Muscle layer of duodenum (tissue), 2 donors: ENCODE measurements around the gene SLC25A39.
"Not testable (repeated sequence)": the region's sequence is repeated elsewhere in the genome, so short reads cannot be mapped to it uniquely, and the experiment has no call there.

ENCODE experiments used
- H3K27ac ChIP-seq: one replicate; pipeline ENCODE4 v1.7.0; 2013; ENCODE audit warnings: mild to moderate bottlenecking, low read length
- H3K27me3 ChIP-seq: one replicate; pipeline ENCODE4 v1.7.0; 2013; ENCODE audit warnings: low read depth, mild to moderate bottlenecking, control low read depth, low read length
- H3K36me3 ChIP-seq, 2 donors: one replicate each; pipeline ENCODE4 v1.7.0; 2013; ENCODE audit warnings: low read length in 2 of 2, control low read depth in 1 of 2, mild to moderate bottlenecking in 1 of 2; ENCODE audit not compliant: insufficient read depth in 2 of 2, control insufficient read depth in 1 of 2
- H3K4me1 ChIP-seq, 2 donors: one replicate each; pipeline ENCODE4 v1.7.0; 2013; ENCODE audit warnings: low read length in 2 of 2, mild to moderate bottlenecking in 2 of 2, control low read depth in 1 of 2, moderate library complexity in 1 of 2; ENCODE audit not compliant: insufficient read depth in 2 of 2, control insufficient read depth in 1 of 2
- H3K4me3 ChIP-seq, 2 donors: one replicate each; pipeline ENCODE4 v1.7.0; 2013; ENCODE audit warnings: low read length in 2 of 2, low read depth in 1 of 2, mild to moderate bottlenecking in 1 of 2
- H3K9me3 ChIP-seq, 2 donors: one replicate each; pipeline ENCODE4 v1.7.0; 2013; ENCODE audit warnings: low read length in 2 of 2, control low read depth in 1 of 2, mild to moderate bottlenecking in 1 of 2; ENCODE audit not compliant: control insufficient read depth in 1 of 2
- donor health status: healthy.

SLC25A39 gene

DNA sequence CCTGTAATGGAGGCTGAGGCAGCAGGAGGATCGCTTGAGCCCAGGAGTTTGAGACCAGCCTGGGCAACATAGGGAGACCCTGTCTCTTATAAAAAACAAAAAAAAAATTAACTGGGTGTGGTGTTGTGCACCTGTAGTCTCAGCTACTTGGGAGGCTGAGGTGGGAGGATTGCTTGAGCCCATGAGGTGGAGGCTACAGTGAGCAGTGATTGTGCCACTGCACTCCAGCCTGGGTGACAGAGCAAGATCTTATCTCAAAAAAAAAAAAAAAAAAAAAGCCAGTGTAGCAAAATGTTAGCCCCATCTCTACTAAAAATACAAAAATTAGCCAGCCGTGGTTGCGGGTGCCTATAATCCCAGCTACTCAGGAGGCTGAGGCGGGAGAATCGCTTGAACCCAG lies 5.6 kb upstream of the SLC25A39 start:
- not testable (repeated sequence) for H3K9me3 ChIP-seq, H3K27ac ChIP-seq, H3K27me3 ChIP-seq, H3K36me3 ChIP-seq, H3K4me3 ChIP-seq
- H3K4me1 ChIP-seq = peaks cover 0 to 11% of the 10 kb centered on the region in 2 donors

DNA sequence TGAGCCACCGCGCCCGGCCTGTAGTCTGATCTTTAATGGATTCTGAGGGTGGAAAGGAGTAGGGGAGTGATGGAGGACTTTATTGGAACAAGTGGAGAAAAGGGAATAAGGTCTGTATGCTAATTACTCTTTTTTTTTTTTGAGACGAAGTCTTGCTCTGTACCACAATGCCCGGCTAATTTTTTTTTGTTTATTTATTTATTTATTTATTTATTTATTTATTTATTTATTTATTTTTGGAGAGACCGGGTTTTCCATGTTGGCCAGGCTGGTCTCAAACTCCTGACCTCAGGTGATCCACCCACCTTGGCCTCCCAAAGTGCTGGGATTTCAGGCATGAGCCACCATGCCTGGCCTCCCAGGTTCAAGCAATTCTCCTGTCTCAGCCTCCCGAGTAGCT lies 4.9 kb upstream of the SLC25A39 start:
- peaks cover 0 to 11% of the 10 kb centered on the region in 2 donors for H3K4me1 ChIP-seq
- not testable (repeated sequence) for H3K27me3 ChIP-seq, H3K4me3 ChIP-seq, H3K27ac ChIP-seq, H3K36me3 ChIP-seq, H3K9me3 ChIP-seq

DNA sequence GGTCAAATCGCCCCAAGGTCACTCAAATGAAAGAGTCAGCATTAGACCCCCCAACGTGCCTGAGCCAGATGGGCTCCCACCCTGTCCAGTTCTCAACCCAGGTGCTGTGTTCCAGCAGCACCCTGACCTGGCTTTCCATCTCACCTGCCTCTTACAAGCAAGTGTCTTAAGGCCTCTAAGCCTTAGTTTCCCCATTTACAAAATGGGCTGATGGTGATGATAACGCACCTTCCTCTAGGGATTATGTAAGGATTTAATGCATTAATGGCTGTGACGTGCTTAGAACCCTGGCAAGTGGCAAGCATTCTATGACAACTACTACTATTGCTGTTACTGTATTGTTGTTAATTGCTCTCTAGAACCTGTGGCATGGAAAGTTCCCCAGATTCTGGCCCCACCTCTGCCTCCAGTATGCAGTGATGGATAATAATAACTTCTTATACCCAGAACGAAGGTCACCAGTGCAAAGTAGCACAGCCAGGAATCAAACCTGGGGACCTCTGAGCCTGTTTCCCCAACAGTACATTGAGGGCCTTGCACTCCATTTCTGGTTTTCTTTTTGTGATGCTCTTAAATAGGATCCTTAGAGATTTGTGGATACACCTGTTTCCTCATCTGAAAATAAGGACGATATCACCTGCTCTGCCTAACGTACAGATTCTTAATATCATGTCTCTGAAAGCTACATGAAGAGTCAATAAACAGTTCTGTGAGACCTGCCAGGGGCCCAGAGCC lies 3.3 kb upstream of the SLC25A39 start:
- peaks cover 0 to 20% of the 10 kb centered on the region in 2 donors for H3K4me1 ChIP-seq
- H3K27me3 ChIP-seq = no peaks in the 10 kb centered on the region
- no peaks in the 10 kb centered on the region for H3K36me3 ChIP-seq
- no peak overlapping the region for H3K27ac ChIP-seq
- no peaks in the 10 kb centered on the region for H3K9me3 ChIP-seq
- H3K4me3 ChIP-seq = no peak overlapping the region

DNA sequence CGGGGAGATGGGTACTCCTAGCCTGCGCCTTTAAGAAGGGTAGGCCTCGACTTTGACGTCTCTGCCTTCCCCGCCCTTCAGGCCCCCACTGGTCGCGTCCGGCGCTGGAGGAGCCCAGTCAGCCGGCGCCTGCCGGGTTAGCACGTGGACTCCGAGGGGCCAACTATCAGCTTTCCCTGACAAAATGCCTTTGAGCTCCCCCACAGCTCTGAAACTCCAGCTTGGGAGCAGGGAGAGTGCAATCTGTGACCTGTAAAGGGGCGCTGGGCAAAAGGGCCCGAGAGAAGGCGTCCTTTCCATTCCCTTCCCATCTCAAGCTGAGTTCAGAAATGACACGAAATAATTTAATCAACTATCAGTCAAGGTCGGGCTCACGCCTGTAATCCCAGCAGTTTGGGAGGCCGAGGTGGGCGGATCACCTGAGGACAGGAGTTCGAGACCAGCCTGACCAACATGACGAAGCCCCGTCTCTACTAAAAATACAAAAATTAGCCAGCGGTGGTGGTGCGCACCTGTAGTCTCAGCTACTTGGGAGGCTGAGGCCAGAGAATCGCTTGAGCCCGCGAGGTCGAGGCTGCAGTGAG lies 2.3 kb upstream of the SLC25A39 start:
- Histone ChIP-seq H3K27ac (no peak overlapping the region), H3K36me3 (peaks cover 0 to 4% of the 10 kb centered on the region in 2 donors), H3K27me3 (no peaks in the 10 kb centered on the region), H3K4me1 (peaks cover 0 to 20% of the 10 kb centered on the region in 2 donors), H3K9me3 (no peaks in the 10 kb centered on the region), H3K4me3 (peak overlapping the region in 1 of 2 donors; percentile 96)

DNA sequence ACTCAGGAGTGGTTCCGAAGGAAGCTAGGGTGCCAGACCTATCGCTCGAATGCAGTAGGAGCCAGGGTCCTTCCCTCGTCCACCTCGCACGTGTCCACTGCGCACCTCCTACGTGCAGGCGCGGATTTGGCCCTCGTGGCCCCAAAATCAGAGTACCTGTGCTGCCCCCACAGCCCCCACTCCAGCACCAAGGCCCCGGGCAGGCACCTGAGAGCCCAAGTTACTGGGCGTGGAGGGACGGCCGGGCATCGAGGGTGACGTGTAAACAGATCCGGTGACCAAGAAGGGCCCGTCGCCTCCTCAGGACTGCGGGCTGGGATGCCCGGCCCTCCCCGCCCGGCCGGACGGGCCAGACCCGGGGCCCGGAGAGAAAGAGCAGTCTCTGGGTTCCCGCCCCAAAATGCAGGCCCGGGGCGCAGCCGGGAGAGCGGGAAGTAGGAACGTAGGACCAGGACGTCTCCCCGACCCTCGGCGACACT lies 492 bp downstream of the SLC25A39 start:
- no peaks in the 10 kb centered on the region for H3K9me3 ChIP-seq

DNA sequence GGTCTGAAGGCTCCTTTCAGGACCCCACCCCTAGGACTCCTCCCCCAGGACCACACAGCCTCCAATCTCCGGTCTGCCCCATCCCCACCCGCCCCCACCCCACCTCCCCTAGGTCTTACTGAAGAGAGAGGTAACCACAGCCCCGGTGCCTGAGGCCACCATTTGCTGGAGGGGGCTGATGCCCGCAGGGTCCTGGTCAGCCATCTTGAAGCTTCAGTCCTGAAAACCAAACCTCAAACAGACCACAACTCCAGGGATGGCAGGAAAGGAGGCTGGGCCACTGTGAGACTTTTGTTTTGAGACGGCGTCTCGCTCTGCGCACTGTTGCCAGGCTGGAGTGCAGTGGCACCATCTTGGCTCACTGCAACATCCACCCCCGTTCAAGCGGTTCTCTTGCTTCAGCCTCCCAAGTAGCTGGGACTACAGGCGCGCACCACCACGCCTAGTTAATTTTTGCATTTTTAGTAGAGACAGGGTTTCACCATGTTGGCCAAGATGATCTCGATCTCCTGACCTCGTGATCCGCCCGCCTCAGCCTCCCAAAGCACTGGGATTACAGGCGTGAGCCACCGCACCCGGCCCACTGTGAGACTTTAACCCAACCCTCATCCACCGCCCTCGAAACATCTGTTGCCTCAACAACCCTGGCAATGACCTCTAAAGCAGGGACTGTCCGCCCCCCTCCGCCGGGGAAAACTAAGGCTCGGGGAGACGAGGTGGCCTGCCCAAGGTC lies 1.1 kb downstream of the SLC25A39 start:
- Histone ChIP-seq H3K27me3 (no peaks in the 10 kb centered on the region), H3K27ac (peak overlapping the region; percentile 23), H3K36me3 (peaks cover 13 to 32% of the 10 kb centered on the region in 2 donors)

More for the DNA sequence above, 492 bp downstream of the SLC25A39 start:
- Histone ChIP-seq H3K4me3 (peak overlapping the region; percentile 71 to 96), H3K27ac (peak overlapping the region; percentile 23), H3K4me1 (peaks cover 0 to 15% of the 10 kb centered on the region in 2 donors), H3K36me3 (peaks cover 13 to 32% of the 10 kb centered on the region in 2 donors), H3K27me3 (no peaks in the 10 kb centered on the region)

DNA sequence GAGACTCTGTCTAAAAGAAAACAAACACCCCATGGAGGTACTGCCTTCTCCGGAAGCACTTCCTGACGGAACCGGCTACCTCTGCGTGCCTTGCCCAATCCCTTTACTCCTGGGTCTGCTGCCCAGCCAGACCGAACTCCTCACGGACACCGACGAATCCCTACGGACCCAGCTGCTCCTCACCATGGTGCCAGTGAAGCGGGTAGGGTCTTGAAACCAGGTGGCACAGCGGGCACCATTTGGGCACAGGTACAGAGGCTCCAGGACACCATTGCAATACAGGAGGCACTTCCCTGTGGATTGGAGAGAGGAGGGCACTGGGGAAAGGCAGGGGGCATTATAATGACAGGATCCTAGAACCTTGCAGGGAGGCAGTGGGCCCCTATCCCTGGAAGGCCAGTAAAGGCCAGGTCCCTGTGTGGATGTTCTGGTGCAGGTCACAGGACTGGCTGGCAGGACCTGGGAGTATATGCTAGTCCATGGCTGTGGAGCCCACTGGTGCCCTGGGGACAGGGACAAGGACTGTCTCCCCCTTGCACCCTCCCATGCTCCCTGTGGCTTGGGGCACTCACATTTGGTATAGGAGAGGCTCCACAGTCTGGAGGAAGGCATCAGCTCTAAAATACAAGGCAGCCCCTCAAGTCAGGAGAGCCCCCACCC lies 2.3 kb downstream of the SLC25A39 start:
- Histone ChIP-seq H3K4me1 (peaks cover 0 to 15% of the 10 kb centered on the region in 2 donors), H3K4me3 (no peak overlapping the region), H3K27me3 (peaks cover 3% of the 10 kb centered on the region), H3K36me3 (peaks cover 13 to 32% of the 10 kb centered on the region in 2 donors), H3K27ac (no peak overlapping the region), H3K9me3 (no peaks in the 10 kb centered on the region)

More for the DNA sequence above, 1.1 kb downstream of the SLC25A39 start:
- Histone ChIP-seq H3K9me3 (no peaks in the 10 kb centered on the region), H3K4me3 (peak overlapping the region; percentile 71 to 96), H3K4me1 (peaks cover 0 to 15% of the 10 kb centered on the region in 2 donors)

DNA sequence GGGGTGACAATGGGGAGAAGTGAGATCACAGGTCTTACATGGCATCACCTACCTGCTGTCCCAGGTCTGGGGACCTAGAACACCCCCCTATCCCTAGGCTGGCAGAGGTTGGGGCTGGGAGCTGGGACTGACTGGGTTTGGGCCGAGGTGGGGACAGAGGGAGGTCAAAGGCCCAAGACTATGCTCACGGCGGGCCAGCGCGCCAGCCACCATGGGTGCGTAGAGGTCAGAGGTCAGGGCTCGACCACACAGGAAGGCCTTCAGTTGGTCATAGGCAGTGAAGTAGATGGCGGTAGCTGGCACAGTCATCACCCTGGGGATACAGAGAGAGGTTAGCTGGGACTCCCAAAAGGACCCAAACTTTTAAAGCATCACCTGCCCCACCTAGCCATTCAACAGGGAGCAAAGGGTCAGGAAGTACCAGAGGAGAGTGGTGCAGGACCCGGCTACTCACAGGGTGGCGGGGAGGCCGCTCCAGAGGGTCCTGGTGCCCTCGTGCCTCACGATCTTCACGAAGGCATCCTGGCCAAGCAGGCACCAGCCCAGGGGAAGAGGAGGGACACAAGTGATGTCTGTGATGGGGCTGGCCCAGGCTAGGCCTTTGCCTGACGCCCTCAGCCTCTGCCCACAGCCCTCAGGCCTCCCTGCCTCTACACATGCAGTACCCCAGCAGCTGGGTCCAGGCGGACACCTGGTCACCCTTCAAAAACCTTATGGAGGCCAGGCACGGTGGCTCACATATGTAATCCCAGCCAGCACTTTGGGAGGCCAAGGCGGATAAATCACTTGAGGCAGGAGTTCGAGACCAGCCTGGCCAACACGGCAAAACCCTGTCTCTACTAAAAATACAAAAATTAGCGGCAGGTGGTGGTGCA lies 3.1 kb downstream of the SLC25A39 start:
- Histone ChIP-seq H3K9me3 (no peaks in the 10 kb centered on the region), H3K4me1 (peaks cover 0 to 12% of the 10 kb centered on the region in 2 donors), H3K4me3 (no peak overlapping the region), H3K27ac (no peak overlapping the region), H3K27me3 (peaks cover 11% of the 10 kb centered on the region), H3K36me3 (peaks cover 13 to 32% of the 10 kb centered on the region in 2 donors)

DNA sequence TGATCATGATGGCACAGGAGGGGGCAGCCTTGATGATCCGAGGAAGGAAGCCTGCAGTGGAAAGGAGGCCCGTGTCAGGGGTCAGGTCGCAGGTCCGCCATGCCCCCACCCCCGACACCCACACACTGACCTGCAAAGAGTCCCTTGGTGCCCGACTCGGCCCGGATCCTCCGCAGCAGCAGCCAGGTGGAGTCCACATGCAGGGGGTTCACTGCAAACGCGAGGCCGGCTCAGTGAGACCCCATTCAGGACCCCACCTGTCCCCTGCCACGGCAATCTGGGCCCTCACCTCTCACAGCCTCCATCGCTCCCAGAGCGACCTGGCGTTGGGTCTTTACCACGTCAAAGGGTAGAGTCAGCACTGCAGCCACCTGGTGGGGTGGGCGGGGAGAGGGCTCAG lies 4.6 kb downstream of the SLC25A39 start:
- Histone ChIP-seq H3K36me3 (peaks cover 13 to 32% of the 10 kb centered on the region in 2 donors), H3K4me3 (no peak overlapping the region)

DNA sequence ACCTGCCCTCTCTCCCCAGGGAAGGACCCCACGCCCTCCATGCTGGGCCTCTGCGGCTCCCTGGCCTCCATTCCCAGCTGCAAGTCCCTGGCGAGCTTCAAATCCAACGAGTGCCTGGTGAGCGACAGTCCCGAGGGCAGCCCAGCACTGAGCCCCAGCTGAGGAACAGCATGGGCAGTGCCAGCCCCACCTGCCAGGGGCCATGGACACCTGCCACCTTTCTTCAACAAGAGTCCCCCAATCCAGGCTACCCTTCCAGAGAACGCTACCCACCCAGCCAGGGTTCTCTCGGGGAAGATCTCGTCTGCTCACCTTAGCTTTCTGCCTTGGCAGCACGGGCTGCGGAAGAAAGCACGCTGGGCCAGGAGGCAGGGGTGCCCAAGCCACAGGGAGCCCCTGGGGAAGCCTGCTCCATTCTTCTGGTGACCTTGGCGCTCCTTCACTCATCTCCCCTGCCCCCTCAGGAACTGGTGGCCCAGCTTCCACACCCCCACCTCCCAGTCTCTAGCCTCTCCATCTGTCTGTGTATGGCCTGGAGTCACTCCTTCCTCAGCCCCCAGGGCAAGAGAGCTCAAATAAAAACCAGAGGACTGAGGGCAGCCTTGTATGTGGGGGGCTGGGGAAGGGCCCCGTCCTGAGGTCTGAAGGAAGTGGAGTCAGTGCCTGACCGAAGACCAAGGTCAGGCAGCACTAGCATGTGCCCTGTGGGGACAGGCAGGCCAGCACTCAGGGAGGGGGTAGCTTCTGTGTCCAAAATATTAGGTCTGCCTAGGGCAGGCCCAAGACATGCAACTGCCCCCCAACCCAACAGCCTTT lies 6.3 kb downstream of the SLC25A39 start:
- peaks cover 35% of the 10 kb centered on the region for H3K27me3 ChIP-seq
- H3K36me3 ChIP-seq = peaks cover 13 to 32% of the 10 kb centered on the region in 2 donors
- H3K4me3 ChIP-seq = no peak overlapping the region
- H3K9me3 ChIP-seq = no peaks in the 10 kb centered on the region
- H3K4me1 ChIP-seq = peaks cover 0 to 13% of the 10 kb centered on the region in 2 donors
- no peak overlapping the region for H3K27ac ChIP-seq

More for the DNA sequence above, 4.6 kb downstream of the SLC25A39 start:
- Histone ChIP-seq H3K27me3 (peaks cover 22% of the 10 kb centered on the region), H3K4me1 (peaks cover 0 to 18% of the 10 kb centered on the region in 2 donors), H3K27ac (no peak overlapping the region), H3K9me3 (no peaks in the 10 kb centered on the region)
